WERI-Rb-1 (cell line): ENCODE data around the gene CLMP.
"Not testable (repeated sequence)": the region's sequence is repeated elsewhere in the genome, so short reads cannot be mapped to it uniquely, and the experiment has no call there.

Experiments
- DNase-seq: peaks from one replicate; pipeline ENCODE4 v3.0.0-alpha.2; 2020
- H3K27ac ChIP-seq: fragments of 250-450 bp; sonication (Bioruptor Pico); 2 replicates; pipeline ENCODE4 v1.5.1; 2020; ENCODE audit warnings: mild to moderate bottlenecking, moderate library complexity
- H3K27me3 ChIP-seq: fragments of 250-450 bp; sonication (Bioruptor Pico); 2 replicates; pipeline ENCODE4 v1.5.1; 2021; ENCODE audit warnings: mild to moderate bottlenecking, low read depth, moderate library complexity; ENCODE audit not compliant: insufficient read depth, severe bottlenecking
- H3K36me3 ChIP-seq: fragments of 250-450 bp; sonication (Bioruptor Pico); 2 replicates; pipeline ENCODE4 v1.5.1; 2020; ENCODE audit warnings: mild to moderate bottlenecking, moderate library complexity
- H3K4me3 ChIP-seq: 2 replicates; pipeline ENCODE4 v1.5.1; 2011; ENCODE audit warnings: low read depth, mild to moderate bottlenecking, control low read depth, low read length
- H3K9me3 ChIP-seq: fragments of 250-450 bp; sonication (Bioruptor Pico); 2 replicates; pipeline ENCODE4 v1.5.1; 2021; ENCODE audit warnings: mild to moderate bottlenecking, moderate library complexity; ENCODE audit not compliant: severe bottlenecking
- CTCF ChIP-seq: IDR thresholded peaks from 2 replicates; pipeline ENCODE4 v1.5.1; 2011; ENCODE audit warnings: low read depth, mild to moderate bottlenecking, control low read depth, inconsistent platforms, low read length

The CLMP gene

GRCh38 chr11:123100379-123101085 is 94.5 kb downstream of the CLMP start:
- Histone ChIP-seq H3K36me3 (no peaks in the 10 kb centered on the region), H3K27ac (no peak overlapping the region), H3K27me3 (no peaks in the 10 kb centered on the region), H3K4me3 (no peak overlapping the region), H3K9me3 (no peaks in the 10 kb centered on the region)
- no peak for DNase-seq
- TF ChIP-seq CTCF = no peak

GRCh38 chr11:123098990-123099389 is 96.1 kb downstream of the CLMP start:
- Histone ChIP-seq H3K9me3 (no peaks in the 10 kb centered on the region), H3K27me3 (no peaks in the 10 kb centered on the region), H3K4me3 (no peak overlapping the region), H3K27ac (no peak overlapping the region), H3K36me3 (no peaks in the 10 kb centered on the region)
- no peak for TF ChIP-seq CTCF
- DNase-seq = no peak

- TF ChIP-seq CTCF = no peak
- H3K36me3 ChIP-seq = no peaks in the 10 kb centered on the region
- no peaks in the 10 kb centered on the region for H3K27me3 ChIP-seq
- DNase-seq = no peak
- H3K4me3 ChIP-seq = no peak overlapping the region
- no peaks in the 10 kb centered on the region for H3K9me3 ChIP-seq
- no peak overlapping the region for H3K27ac ChIP-seq
These were observed 101.3 kb downstream of the CLMP start for GRCh38 chr11:123093739-123094138.

- H3K4me3 ChIP-seq = no peak overlapping the region
- no peaks in the 10 kb centered on the region for H3K36me3 ChIP-seq
- DNase-seq = no peak
- no peaks in the 10 kb centered on the region for H3K9me3 ChIP-seq
- H3K27ac ChIP-seq = no peak overlapping the region
- no peaks in the 10 kb centered on the region for H3K27me3 ChIP-seq
- no peak for TF ChIP-seq CTCF
These were observed 103.5 kb downstream of the CLMP start for GRCh38 chr11:123091506-123091905.

- not testable (repeated sequence) for DNase-seq, H3K36me3 ChIP-seq, H3K27me3 ChIP-seq, H3K27ac ChIP-seq, H3K9me3 ChIP-seq, H3K4me3 ChIP-seq
These were observed 104.9 kb downstream of the CLMP start for GRCh38 chr11:123090168-123090567.

GRCh38 chr11:123088896-123089295 is 106.2 kb downstream of the CLMP start:
- H3K9me3 ChIP-seq, DNase-seq, H3K27ac ChIP-seq, H3K36me3 ChIP-seq, H3K4me3 ChIP-seq, H3K27me3 ChIP-seq: not testable (repeated sequence)

- DNase-seq, H3K4me3 ChIP-seq, H3K27ac ChIP-seq, H3K27me3 ChIP-seq, H3K36me3 ChIP-seq, H3K9me3 ChIP-seq: not testable (repeated sequence)
These were observed 107.4 kb downstream of the CLMP start for GRCh38 chr11:123087657-123088056.
